Spleen (tissue), 7 donors: ENCODE results near the gene PERCC1.
"Not testable (repeated sequence)": the region's sequence is repeated elsewhere in the genome, so short reads cannot be mapped to it uniquely, and the experiment has no call there.

Experiments used
- POLR2A ChIP-seq, 3 donors: fragments of 450-650 bp; IDR thresholded peaks; one replicate each; pipeline ENCODE4 v1.5.1; 2017; ENCODE audit warnings: antibody characterized with exemption in 3 of 3, mild to moderate bottlenecking in 1 of 3
- POLR2AphosphoS5 ChIP-seq, 3 donors: sonication (generic); formaldehyde crosslinking; IDR thresholded peaks; one replicate each; pipeline ENCODE4 v1.5.1; 2017; ENCODE audit warnings: antibody characterized with exemption in 3 of 3
- TF ChIP-seq, protein P1 (sequence below), 11 experiments: fragments of 200-600 bp in 7 of 11; fragments of 450-650 bp in 4 of 11; sonication (generic) in 4 of 11; IDR thresholded peaks in 8 of 11; conservative IDR thresholded peaks in 3 of 11; 1 replicate in 7 of 11; 2 replicates in 4 of 11; pipeline versions ENCODE4 v1.4.0 to v1.8.0; 2016 to 2021; ENCODE audit warnings: antibody characterized with exemption in 11 of 11, inconsistent platforms in 4 of 11, mild to moderate bottlenecking in 1 of 11
- donor health status: DM: no; HTN: no; CAD: no; lungs with moderate emphysema.
- donor health status: DM: no; HTN: no; CAD: no.
- donor health status: DM: no; HTN: no; CAD: no.

DNA sequence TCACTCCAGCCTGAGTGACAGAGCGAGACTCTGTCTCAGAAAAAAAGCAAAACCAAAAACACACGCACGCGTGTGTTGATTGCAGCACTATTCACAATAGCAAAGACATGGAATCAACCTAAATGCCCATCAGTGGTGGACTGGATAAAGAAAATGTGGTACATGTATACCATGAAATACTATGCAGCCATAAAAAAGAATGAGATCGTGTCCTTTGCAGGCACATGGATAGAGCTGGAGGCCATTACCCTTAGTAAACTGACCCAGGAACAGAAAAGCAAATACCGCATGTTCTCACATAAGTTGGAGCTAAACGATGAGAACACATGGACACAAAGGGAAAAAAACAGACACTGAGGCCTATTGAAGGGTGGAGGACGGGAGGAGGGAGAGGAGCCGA is 48.1 kb downstream of the PERCC1 start:
- TF ChIP-seq, protein P1, sequence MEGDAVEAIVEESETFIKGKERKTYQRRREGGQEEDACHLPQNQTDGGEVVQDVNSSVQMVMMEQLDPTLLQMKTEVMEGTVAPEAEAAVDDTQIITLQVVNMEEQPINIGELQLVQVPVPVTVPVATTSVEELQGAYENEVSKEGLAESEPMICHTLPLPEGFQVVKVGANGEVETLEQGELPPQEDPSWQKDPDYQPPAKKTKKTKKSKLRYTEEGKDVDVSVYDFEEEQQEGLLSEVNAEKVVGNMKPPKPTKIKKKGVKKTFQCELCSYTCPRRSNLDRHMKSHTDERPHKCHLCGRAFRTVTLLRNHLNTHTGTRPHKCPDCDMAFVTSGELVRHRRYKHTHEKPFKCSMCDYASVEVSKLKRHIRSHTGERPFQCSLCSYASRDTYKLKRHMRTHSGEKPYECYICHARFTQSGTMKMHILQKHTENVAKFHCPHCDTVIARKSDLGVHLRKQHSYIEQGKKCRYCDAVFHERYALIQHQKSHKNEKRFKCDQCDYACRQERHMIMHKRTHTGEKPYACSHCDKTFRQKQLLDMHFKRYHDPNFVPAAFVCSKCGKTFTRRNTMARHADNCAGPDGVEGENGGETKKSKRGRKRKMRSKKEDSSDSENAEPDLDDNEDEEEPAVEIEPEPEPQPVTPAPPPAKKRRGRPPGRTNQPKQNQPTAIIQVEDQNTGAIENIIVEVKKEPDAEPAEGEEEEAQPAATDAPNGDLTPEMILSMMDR (IDR thresholded peaks at IDR 0.05 in 8 of 11, conservative IDR thresholded peaks at IDR 0.05 in 3 of 11), result not testable (repeated sequence)
- TF ChIP-seq POLR2AphosphoS5, POLR2A (IDR thresholded peaks at IDR 0.05): not testable (repeated sequence)
